PC-3 (cell line): ENCODE results near the gene OGFRL1.

ENCODE experiments used
- EZH2 ChIP-seq: fragments of 300-600 bp; sonication (generic); IDR thresholded peaks from one replicate; pipeline ENCODE4 v1.6.1; 2017; ENCODE audit warnings: antibody characterized with exemption, mild to moderate bottlenecking, low read length; ENCODE audit not compliant: unreplicated experiment
- EZH2phosphoT487 ChIP-seq: fragments of 300-600 bp; sonication (generic); IDR thresholded peaks from 2 replicates; pipeline ENCODE4 v1.6.1; 2018; ENCODE audit warnings: mild to moderate bottlenecking, antibody characterized with exemption, low read length, borderline replicate concordance
- TF ChIP-seq, protein P1 (sequence below): fragments of 300-600 bp; sonication (generic); conservative IDR thresholded peaks from 2 replicates; pipeline ENCODE4 v1.5.1; 2017; ENCODE audit warnings: antibody characterized with exemption, low read depth, mild to moderate bottlenecking, low read length

DNA sequence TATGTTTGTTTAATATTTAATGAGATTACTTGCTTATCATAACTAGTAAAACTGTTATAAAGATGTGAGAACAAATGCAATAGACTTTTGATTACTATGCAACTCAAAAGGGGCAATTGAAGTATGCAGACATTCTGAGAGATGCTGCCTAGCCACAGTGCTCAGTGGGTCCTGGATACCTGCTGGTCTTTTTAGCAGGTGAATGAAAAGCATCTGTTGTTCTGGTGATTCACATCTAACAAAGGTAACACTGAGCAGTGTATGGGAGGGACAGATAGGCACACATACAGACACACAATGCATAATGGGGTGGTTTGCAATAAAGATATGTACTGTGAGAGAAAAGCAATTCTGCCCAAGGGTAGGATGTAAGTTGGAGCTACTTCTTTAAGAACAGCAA lies 46.9 kb downstream of the OGFRL1 start:
- TF ChIP-seq, protein P1, sequence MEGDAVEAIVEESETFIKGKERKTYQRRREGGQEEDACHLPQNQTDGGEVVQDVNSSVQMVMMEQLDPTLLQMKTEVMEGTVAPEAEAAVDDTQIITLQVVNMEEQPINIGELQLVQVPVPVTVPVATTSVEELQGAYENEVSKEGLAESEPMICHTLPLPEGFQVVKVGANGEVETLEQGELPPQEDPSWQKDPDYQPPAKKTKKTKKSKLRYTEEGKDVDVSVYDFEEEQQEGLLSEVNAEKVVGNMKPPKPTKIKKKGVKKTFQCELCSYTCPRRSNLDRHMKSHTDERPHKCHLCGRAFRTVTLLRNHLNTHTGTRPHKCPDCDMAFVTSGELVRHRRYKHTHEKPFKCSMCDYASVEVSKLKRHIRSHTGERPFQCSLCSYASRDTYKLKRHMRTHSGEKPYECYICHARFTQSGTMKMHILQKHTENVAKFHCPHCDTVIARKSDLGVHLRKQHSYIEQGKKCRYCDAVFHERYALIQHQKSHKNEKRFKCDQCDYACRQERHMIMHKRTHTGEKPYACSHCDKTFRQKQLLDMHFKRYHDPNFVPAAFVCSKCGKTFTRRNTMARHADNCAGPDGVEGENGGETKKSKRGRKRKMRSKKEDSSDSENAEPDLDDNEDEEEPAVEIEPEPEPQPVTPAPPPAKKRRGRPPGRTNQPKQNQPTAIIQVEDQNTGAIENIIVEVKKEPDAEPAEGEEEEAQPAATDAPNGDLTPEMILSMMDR, result no peak
- TF ChIP-seq EZH2phosphoT487, result no peak
- no peak for TF ChIP-seq EZH2
